Progenitor cell of endocrine pancreas (in vitro differentiated cells): ENCODE measurements around the gene KRT77. TPM values are rescaled to one million over a fixed set of nuclear protein-coding genes. Genes with fewer than 3 reads are reported as not detected.

Source experiments
- DNase-seq: peaks from one replicate; pipeline ENCODE4 v3.0.0; 2021; ENCODE audit warnings: low spot score; ENCODE audit not compliant: unreplicated experiment
- H3K27ac Mint-ChIP-seq: 2 replicates; pipeline ENCODE4 v1.8.0; 2021; ENCODE audit warnings: mild to moderate bottlenecking, moderate library complexity, mixed read lengths
- H3K27me3 Mint-ChIP-seq: 2 replicates; pipeline ENCODE4 v1.8.0; 2021; ENCODE audit warnings: mixed read lengths
- H3K36me3 Mint-ChIP-seq: 2 replicates; pipeline ENCODE4 v1.8.0; 2022; ENCODE audit warnings: mixed read lengths; ENCODE audit not compliant: insufficient read depth
- H3K4me1 Mint-ChIP-seq: 2 replicates; pipeline ENCODE4 v1.8.0; 2021; ENCODE audit warnings: low read depth, mixed read lengths
- H3K4me3 Mint-ChIP-seq: 2 replicates; pipeline ENCODE4 v1.8.0; 2021; ENCODE audit warnings: low read depth, mild to moderate bottlenecking, moderate library complexity, mixed read lengths
- H3K9me3 Mint-ChIP-seq: 2 replicates; pipeline ENCODE4 v1.8.0; 2021; ENCODE audit warnings: low read depth, mixed read lengths
- total RNA-seq: library from RNA; stranded (reverse); gene quantifications from 2 replicates; pipeline ENCODE4 v1.2.1, GENCODE V29; 2021
- TF ChIP-seq, protein P1 (sequence below): fragments of 200-600 bp; sonication (generic); IDR thresholded peaks from one replicate; pipeline ENCODE4 v1.5.0; 2021; ENCODE audit warnings: antibody characterized with exemption, mild to moderate bottlenecking; ENCODE audit not compliant: unreplicated experiment

Gene KRT77
- total RNA-seq, 1 donor from 2014 or later: not detected

- H3K27ac Mint-ChIP-seq: no peak overlapping the region
- H3K36me3 Mint-ChIP-seq: no peaks in the 10 kb centered on the region
- no peaks in the 10 kb centered on the region for H3K4me1 Mint-ChIP-seq
- no peaks in the 10 kb centered on the region for H3K9me3 Mint-ChIP-seq
- peaks cover 64% of the 10 kb centered on the region for H3K27me3 Mint-ChIP-seq
- TF ChIP-seq, protein P1, sequence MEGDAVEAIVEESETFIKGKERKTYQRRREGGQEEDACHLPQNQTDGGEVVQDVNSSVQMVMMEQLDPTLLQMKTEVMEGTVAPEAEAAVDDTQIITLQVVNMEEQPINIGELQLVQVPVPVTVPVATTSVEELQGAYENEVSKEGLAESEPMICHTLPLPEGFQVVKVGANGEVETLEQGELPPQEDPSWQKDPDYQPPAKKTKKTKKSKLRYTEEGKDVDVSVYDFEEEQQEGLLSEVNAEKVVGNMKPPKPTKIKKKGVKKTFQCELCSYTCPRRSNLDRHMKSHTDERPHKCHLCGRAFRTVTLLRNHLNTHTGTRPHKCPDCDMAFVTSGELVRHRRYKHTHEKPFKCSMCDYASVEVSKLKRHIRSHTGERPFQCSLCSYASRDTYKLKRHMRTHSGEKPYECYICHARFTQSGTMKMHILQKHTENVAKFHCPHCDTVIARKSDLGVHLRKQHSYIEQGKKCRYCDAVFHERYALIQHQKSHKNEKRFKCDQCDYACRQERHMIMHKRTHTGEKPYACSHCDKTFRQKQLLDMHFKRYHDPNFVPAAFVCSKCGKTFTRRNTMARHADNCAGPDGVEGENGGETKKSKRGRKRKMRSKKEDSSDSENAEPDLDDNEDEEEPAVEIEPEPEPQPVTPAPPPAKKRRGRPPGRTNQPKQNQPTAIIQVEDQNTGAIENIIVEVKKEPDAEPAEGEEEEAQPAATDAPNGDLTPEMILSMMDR: no peak
- no peak overlapping the region for H3K4me3 Mint-ChIP-seq
- DNase-seq: no peak
These were observed 25.7 kb downstream of the KRT77 start for GRCh38 chr12:52677671-52678070.

GRCh38 chr12:52677126-52677525, 26.2 kb downstream of the KRT77 start:
- H3K4me1 Mint-ChIP-seq: no peaks in the 10 kb centered on the region
- no peaks in the 10 kb centered on the region for H3K9me3 Mint-ChIP-seq
- no peak overlapping the region for H3K4me3 Mint-ChIP-seq
- H3K27ac Mint-ChIP-seq: no peak overlapping the region
- no peak for DNase-seq
- TF ChIP-seq, protein P1: no peak
- H3K36me3 Mint-ChIP-seq: no peaks in the 10 kb centered on the region
- peaks cover 58% of the 10 kb centered on the region for H3K27me3 Mint-ChIP-seq

DNA sequence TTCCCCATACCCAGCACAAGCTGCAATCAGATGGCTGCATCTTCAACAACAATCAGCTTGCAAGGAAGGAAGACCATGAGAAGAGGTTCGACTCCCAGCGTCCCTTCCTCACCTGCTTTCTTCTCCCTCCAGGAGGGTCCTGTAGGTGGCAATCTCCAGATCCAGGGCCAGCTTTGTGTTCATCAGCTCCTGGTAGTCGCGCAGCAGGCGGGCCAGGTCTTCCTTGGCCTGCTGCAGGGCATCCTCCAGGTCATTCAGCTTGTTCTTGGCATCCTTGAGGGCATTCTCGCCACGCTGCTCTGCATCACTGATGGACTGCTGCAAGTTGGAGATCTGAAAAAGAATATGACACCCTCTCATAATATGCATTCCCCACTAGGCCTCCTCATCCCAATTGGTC, 27.2 kb downstream of the KRT77 start:
- H3K36me3 Mint-ChIP-seq: no peaks in the 10 kb centered on the region
- TF ChIP-seq, protein P1: no peak
- H3K27me3 Mint-ChIP-seq: peaks cover 49% of the 10 kb centered on the region
- H3K9me3 Mint-ChIP-seq: no peaks in the 10 kb centered on the region
- no peak overlapping the region for H3K27ac Mint-ChIP-seq
- no peaks in the 10 kb centered on the region for H3K4me1 Mint-ChIP-seq
- H3K4me3 Mint-ChIP-seq: no peak overlapping the region
- DNase-seq: no peak

DNA sequence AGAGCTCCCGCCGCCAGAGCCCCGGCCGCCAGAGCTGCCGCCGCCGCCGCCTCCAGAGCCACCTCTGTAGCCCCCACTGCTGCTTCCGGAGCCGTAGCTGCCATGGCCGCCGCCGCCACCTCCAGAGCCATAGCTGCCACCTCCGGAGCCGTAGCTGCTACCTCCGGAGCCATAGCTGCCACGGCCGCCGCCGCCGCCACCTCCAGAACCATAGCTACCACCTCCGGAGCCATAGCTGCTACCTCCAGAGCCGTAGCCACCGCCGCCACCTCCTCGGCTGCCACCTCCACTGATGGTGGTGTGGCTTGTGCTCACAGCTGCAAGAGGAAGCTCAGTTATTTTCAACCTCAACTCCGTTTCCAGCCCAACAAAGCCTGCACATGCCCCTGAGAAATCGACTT, 28.0 kb downstream of the KRT77 start:
- no peaks in the 10 kb centered on the region for H3K36me3 Mint-ChIP-seq
- no peaks in the 10 kb centered on the region for H3K9me3 Mint-ChIP-seq
- H3K27me3 Mint-ChIP-seq: peaks cover 41% of the 10 kb centered on the region
- no peaks in the 10 kb centered on the region for H3K4me1 Mint-ChIP-seq
- DNase-seq: no peak
- TF ChIP-seq, protein P1: no peak
- H3K27ac Mint-ChIP-seq: no peak overlapping the region
- H3K4me3 Mint-ChIP-seq: no peak overlapping the region

- TF ChIP-seq, protein P1: no peak
- no peak for DNase-seq
- Mint-ChIP-seq H3K4me1 (no peaks in the 10 kb centered on the region), H3K36me3 (no peaks in the 10 kb centered on the region), H3K9me3 (no peaks in the 10 kb centered on the region), H3K27me3 (peaks cover 40% of the 10 kb centered on the region), H3K27ac (no peak overlapping the region), H3K4me3 (no peak overlapping the region)
These were observed 28.9 kb downstream of the KRT77 start for GRCh38 chr12:52674433-52674775.
